ENCODE results near the gene MTG2. TPM values are rescaled to one million over a fixed set of nuclear protein-coding genes. Genes with fewer than 3 reads are reported as not detected.

The MTG2 gene
- total and polyA plus RNA-seq, 2 of the 13 experiments (the other 11 are each of a cell fraction or from before 2014, with no cell fraction given) = 20.4 to 37.8 TPM

- peak; percentile 99 for TF ChIP-seq ZNF800 (CRISPR knock-in tag; IDR thresholded peaks at IDR 0.05)
- peak; percentile 37; the same call in 1 of the 2 replicates for TF ChIP-seq KDM4B (CRISPR knock-in tag; IDR thresholded peaks at IDR 0.05)
- TF ChIP-seq PATZ1 (CRISPR knock-in tag; IDR thresholded peaks at IDR 0.05) = 0 out of 2 replicates have a peak, but pooled peaks have one; percentile 35
- peak; percentile 70; the same call in 1 of the 2 replicates for TF ChIP-seq ZNF451 (CRISPR knock-in tag; IDR thresholded peaks at IDR 0.05)
- TF ChIP-seq FOXK2 (IDR thresholded peaks at IDR 0.05) = no peak
- TF ChIP-seq SYNCRIP (IDR thresholded peaks at IDR 0.05; ENCODE audit: insufficient read depth, low read depth, low read length) = no peak
- peak; percentile 32; the same call in 1 of the 2 replicates for TF ChIP-seq ARNT2 (CRISPR knock-in tag; IDR thresholded peaks at IDR 0.05; ENCODE audit: low read depth)
- no peak for TF ChIP-seq SP1 (IDR thresholded peaks at IDR 0.05)
- TF ChIP-seq SP1 (CRISPR knock-in tag; IDR thresholded peaks at IDR 0.05) = peak; percentile 57; the same call in 1 of the 2 replicates
- peak; percentile 33; the same call in 1 of the 2 replicates for TF ChIP-seq GATAD2A (CRISPR knock-in tag; IDR thresholded peaks at IDR 0.05)
- TF ChIP-seq PHF21A (CRISPR knock-in tag; IDR thresholded peaks at IDR 0.05) = peak; percentile 31; the same call in 1 of the 2 replicates
- TF ChIP-seq TERF1 (CRISPR knock-in tag; IDR thresholded peaks at IDR 0.05) = 0 out of 2 replicates have a peak, but pooled peaks have one; percentile 30
- 0 out of 2 replicates have a peak, but pooled peaks have one; percentile 30 for TF ChIP-seq ZNF572 (CRISPR knock-in tag; IDR thresholded peaks at IDR 0.05)
- TF ChIP-seq ZNF337 (CRISPR knock-in tag; IDR thresholded peaks at IDR 0.05; ENCODE audit: borderline replicate concordance, low read depth) = no peak
- 0 out of 2 replicates have a peak, but pooled peaks have one; percentile 41 for TF ChIP-seq KLF13 (CRISPR knock-in tag; IDR thresholded peaks at IDR 0.05)
- TF ChIP-seq SMAD3 (CRISPR knock-in tag; IDR thresholded peaks at IDR 0.05) = peak; percentile 55; the same call in 1 of the 2 replicates
- peak; percentile 61; the same call in 1 of the 2 replicates for TF ChIP-seq DMAP1 (CRISPR knock-in tag; IDR thresholded peaks at IDR 0.05)
- no peak for TF ChIP-seq ZBTB21 (CRISPR knock-in tag; IDR thresholded peaks at IDR 0.05)
- 0 out of 2 replicates have a peak, but pooled peaks have one; percentile 52 for TF ChIP-seq ZNF292 (CRISPR knock-in tag; IDR thresholded peaks at IDR 0.05; ENCODE audit: borderline replicate concordance, low read depth)
- peak; percentile 73; the same call in 1 of the 2 replicates for TF ChIP-seq ZNF788 (CRISPR knock-in tag; IDR thresholded peaks at IDR 0.05; ENCODE audit: borderline replicate concordance)
- TF ChIP-seq RXRA (CRISPR knock-in tag; IDR thresholded peaks at IDR 0.05) = peak; percentile 51; the same call in 1 of the 2 replicates
Measured at GRCh38 chr20:62143957-62144825, 38.6 kb upstream of the MTG2 start (continued).

Data from HepG2 (cell line).